Adipocyte (in vitro differentiated cells): Measurements from ENCODE around the gene OLFML2A.

Experiments
- DNase-seq: peaks from one replicate; pipeline ENCODE4 v3.0.0-alpha.2; 2015; ENCODE audit warnings: low read depth
- H3K27me3 ChIP-seq: replicated peaks from 2 replicates; pipeline ENCODE4 v1.7.0; 2013; ENCODE audit warnings: mild to moderate bottlenecking, low read length, moderate library complexity; ENCODE audit not compliant: control insufficient read depth, insufficient read depth
- H3K36me3 ChIP-seq: 2 replicates; pipeline ENCODE4 v1.7.0; 2013; ENCODE audit warnings: low read length, mild to moderate bottlenecking, moderate library complexity; ENCODE audit not compliant: control insufficient read depth, insufficient read depth, severe bottlenecking
- H3K4me1 ChIP-seq: 2 replicates; pipeline ENCODE4 v1.7.0; 2013; ENCODE audit warnings: mild to moderate bottlenecking, low read length, moderate library complexity; ENCODE audit not compliant: control insufficient read depth, insufficient read depth
- H3K4me3 ChIP-seq: 2 replicates; pipeline ENCODE4 v1.7.0; 2013; ENCODE audit warnings: mild to moderate bottlenecking, low read length, moderate library complexity
- H3K9ac ChIP-seq: 2 replicates; pipeline ENCODE4 v1.7.0; 2013; ENCODE audit warnings: mild to moderate bottlenecking, low read length, moderate library complexity
- H3K9me3 ChIP-seq: 2 replicates; pipeline ENCODE4 v1.7.0; 2013; ENCODE audit warnings: mild to moderate bottlenecking, low read length, moderate library complexity; ENCODE audit not compliant: control insufficient read depth

OLFML2A gene

DNA sequence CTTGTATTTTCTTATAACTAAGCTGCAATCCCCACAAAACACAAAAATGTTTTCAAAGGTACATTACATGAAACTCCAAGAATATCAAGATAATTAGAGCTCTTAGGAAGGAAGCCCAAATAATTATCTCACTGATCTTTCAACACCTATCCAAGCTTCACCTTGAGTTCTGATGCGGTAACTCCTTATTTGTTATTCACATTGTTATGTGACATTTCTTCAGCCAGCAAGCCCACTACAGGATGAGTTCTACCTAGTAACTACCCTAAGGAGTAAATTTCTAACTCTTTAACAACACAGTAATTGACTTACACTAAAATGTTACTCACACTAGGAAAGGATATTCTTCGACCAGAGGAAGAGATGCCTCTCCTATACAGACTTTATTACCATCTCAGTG, 15.7 kb upstream of the OLFML2A start:
- H3K4me3 ChIP-seq, result no peak overlapping the region
- H3K9me3 ChIP-seq, result no peaks in the 10 kb centered on the region
- H3K4me1 ChIP-seq, result no peaks in the 10 kb centered on the region
- no peak for DNase-seq
- H3K36me3 ChIP-seq, result no peaks in the 10 kb centered on the region
- H3K27me3 ChIP-seq, result peaks cover 41% of the 10 kb centered on the region
- no peak overlapping the region for H3K9ac ChIP-seq

DNA sequence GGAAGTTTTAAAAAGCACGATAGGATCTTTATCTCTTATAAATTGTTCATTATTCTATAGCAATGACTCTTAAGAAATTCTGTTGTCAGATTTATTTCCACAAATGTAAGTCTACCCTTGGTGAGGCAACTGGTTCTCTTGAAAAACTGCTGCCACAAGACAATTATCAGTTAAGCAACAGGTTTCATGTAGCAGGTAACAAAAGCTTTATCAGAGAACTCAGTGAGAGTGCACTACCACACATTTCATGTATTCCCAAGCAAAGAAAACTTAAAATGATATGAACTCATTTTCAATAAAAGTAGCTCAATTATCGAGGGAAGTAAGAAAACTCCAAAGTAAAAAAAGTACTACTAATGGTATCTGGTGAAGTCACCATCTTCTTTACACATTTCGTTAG, 15.2 kb upstream of the OLFML2A start:
- no peak overlapping the region for H3K4me3 ChIP-seq

DNA sequence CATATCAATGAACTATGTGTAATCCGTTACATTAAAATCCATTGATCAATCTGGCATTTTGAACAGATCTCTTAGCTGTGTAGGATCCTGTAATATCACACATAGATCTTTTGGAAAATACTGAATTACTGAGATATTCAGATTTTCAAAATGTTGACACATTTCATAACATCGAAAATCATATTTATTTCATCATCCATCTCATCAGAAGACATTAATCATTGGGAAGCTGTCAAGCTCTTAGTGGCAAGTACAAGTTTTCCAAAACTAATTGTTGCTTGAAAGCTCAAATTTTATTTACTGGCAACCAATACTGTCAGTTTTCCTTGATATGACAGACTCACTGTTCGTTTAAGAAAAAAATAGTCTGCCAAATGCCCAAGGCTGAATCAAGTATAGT, 14.3 kb upstream of the OLFML2A start:
- H3K4me1 ChIP-seq, result no peaks in the 10 kb centered on the region
- H3K27me3 ChIP-seq, result peaks cover 49% of the 10 kb centered on the region
- no peaks in the 10 kb centered on the region for H3K9me3 ChIP-seq
- H3K36me3 ChIP-seq, result no peaks in the 10 kb centered on the region
- DNase-seq, result no peak
- no peak overlapping the region for H3K4me3 ChIP-seq
- H3K9ac ChIP-seq, result no peak overlapping the region

More for the DNA sequence above, 15.2 kb upstream of the OLFML2A start:
- Histone ChIP-seq H3K4me1 (no peaks in the 10 kb centered on the region), H3K36me3 (no peaks in the 10 kb centered on the region), H3K9ac (no peak overlapping the region), H3K9me3 (no peaks in the 10 kb centered on the region), H3K27me3 (peaks cover 43% of the 10 kb centered on the region)
- no peak for DNase-seq

DNA sequence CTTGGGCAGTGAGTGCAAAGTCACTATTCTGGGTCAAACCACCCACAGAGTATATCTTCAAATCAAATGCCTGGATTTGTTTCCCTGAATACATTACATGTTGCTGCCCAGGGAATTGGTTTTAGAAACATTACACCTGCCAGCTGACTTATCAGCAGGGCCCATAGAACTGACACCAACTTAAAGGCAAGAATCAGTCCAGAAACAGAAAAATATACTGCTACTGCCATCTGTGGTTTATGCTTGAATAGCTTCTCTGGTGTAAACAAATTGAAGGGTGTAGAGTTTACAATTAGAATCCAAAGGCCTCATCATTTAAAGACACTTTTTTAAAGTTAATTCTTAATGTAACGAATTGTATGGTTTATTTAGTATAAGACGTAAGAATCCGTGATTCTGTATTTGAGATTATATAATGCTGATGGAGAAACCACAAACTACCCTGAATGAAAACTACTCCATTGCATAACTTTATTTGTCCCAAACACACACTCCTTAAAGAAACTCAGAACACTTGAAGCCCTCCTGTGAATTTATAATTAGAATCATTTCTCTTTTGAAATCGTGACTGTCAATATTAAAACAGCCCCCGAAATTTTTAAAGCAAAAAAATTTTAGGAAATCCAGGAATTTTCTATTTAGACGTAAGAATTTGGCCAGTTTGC, 12.0 kb upstream of the OLFML2A start:
- Histone ChIP-seq H3K9ac (no peak overlapping the region), H3K9me3 (no peaks in the 10 kb centered on the region), H3K27me3 (peaks cover 57% of the 10 kb centered on the region), H3K36me3 (no peaks in the 10 kb centered on the region), H3K4me3 (no peak overlapping the region), H3K4me1 (peaks cover 5% of the 10 kb centered on the region)
- DNase-seq, result peak; percentile 34

DNA sequence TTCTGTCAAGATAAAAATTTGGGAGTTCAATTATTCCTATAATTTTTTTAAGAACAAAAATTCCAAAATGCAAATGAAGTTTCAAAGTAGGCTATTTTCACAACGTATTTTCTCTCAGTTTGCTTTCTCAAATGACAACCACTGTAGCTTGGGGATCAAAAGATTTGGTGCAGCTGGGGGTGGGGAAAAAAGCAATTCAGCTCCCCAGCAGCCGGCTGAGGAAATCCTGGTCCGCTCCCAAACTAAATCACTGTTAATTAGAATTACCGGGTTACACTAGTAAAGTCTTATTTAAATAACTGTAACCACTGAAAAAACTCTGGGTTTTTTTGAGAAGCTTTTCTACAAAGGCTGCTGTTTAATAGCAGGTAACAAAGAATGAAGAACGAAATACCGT, 11.5 kb upstream of the OLFML2A start:
- H3K27me3 ChIP-seq, result peaks cover 61% of the 10 kb centered on the region
- H3K4me3 ChIP-seq, result no peak overlapping the region
- no peak for DNase-seq
- H3K4me1 ChIP-seq, result peaks cover 10% of the 10 kb centered on the region
- H3K9ac ChIP-seq, result no peak overlapping the region
- H3K9me3 ChIP-seq, result no peaks in the 10 kb centered on the region
- no peaks in the 10 kb centered on the region for H3K36me3 ChIP-seq

DNA sequence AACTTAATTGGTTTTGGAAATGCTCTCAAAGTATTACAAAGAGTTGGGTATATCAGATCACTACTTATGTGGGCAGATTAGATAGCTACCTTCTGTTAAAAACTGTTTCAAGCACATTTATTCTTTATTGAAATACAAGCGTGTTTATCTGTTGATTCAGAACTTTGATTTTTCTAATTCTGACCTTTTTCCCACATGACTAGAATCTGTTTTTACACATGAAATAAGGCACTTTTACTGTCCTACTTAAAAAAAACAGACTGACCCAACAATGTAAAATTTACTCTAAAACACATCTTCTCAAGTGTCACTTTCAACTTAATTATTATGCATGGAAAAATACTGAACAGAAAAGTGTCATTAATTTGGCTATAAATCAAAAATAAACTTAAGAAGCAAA, 10.6 kb upstream of the OLFML2A start:
- no peaks in the 10 kb centered on the region for H3K9me3 ChIP-seq
- no peaks in the 10 kb centered on the region for H3K36me3 ChIP-seq
- no peak for DNase-seq
- no peak overlapping the region for H3K4me3 ChIP-seq
- peaks cover 10% of the 10 kb centered on the region for H3K4me1 ChIP-seq
- H3K9ac ChIP-seq, result no peak overlapping the region
- peaks cover 54% of the 10 kb centered on the region for H3K27me3 ChIP-seq

DNA sequence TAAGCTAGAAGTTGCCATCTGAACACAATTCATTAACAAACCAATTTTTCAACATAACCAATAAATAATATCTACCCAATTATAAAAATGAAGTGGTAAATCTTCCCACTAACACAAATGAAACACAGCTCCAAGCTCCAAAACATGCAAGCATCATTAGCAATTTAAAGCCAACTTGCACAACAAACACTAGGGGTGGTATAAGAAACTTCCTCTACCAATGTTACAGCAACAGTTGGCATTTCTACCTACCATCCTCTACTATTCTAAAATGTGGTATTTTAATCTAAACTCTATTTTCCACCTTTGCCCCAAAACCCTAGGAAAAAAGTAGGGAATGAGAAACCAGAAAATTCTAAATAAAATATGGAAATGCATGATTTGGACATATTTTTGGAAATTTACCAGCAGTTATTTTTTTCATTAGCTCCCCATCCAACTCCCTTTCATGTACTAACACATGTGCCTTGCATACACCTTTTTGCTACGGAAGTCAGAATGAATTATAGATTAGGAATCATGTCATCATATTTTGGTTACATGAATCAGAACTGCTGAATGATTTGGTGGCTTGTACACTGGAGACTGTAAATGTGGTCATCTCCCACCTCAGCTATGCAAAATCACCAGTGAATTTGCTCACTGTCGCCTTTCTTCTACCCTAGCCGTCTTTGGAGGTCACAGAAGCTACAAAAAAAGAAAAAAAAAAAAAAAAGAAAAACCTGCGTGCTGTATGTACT, 9.9 kb upstream of the OLFML2A start:
- Histone ChIP-seq H3K9ac (no peak overlapping the region), H3K4me3 (no peak overlapping the region), H3K36me3 (no peaks in the 10 kb centered on the region), H3K4me1 (peaks cover 10% of the 10 kb centered on the region), H3K9me3 (no peaks in the 10 kb centered on the region), H3K27me3 (peaks cover 48% of the 10 kb centered on the region)
- DNase-seq, result no peak

DNA sequence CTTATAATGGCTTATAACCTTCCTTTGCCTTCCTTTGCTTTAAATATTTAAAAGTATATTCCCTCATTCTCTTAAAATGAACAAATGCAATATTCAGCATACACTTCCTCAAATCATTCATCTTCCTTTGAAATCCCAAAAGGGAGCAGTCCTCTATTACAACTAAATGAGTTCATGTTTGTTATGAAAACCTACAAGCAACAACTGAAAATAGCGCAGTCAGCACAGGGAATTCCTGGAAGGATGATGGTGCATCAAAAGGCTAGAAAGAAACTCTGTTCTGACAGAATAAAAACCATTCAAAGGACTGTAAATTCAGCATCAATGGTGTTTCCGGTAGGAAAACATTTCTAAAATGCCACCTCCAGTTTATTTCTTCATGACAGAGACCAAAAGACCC, 9.1 kb upstream of the OLFML2A start:
- H3K36me3 ChIP-seq, result no peaks in the 10 kb centered on the region
- peaks cover 41% of the 10 kb centered on the region for H3K27me3 ChIP-seq
- no peak overlapping the region for H3K4me3 ChIP-seq
- no peak for DNase-seq
- H3K4me1 ChIP-seq, result peaks cover 10% of the 10 kb centered on the region
- no peaks in the 10 kb centered on the region for H3K9me3 ChIP-seq
- no peak overlapping the region for H3K9ac ChIP-seq

DNA sequence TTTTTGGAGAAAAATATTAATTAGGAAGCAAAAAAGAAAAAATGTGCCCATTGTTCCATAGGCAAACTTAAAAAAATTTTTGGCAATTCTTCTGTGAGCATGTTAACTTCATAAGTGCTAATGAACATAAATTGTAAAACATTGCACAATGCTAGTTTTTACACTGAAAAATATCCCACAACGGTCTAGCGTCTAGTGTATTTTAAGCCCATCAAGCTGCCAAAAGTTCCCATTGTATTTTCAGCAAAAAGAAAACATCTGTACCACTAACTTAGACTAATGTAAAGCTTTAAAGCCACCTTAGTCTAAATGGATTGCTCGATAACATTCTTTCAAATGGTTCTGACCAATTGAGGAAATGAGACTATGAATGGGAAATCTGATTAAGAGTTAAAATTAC, 8.6 kb upstream of the OLFML2A start:
- Histone ChIP-seq H3K36me3 (no peaks in the 10 kb centered on the region), H3K27me3 (peaks cover 36% of the 10 kb centered on the region), H3K4me3 (no peak overlapping the region), H3K9ac (no peak overlapping the region), H3K9me3 (no peaks in the 10 kb centered on the region), H3K4me1 (peaks cover 10% of the 10 kb centered on the region)
- DNase-seq, result no peak

DNA sequence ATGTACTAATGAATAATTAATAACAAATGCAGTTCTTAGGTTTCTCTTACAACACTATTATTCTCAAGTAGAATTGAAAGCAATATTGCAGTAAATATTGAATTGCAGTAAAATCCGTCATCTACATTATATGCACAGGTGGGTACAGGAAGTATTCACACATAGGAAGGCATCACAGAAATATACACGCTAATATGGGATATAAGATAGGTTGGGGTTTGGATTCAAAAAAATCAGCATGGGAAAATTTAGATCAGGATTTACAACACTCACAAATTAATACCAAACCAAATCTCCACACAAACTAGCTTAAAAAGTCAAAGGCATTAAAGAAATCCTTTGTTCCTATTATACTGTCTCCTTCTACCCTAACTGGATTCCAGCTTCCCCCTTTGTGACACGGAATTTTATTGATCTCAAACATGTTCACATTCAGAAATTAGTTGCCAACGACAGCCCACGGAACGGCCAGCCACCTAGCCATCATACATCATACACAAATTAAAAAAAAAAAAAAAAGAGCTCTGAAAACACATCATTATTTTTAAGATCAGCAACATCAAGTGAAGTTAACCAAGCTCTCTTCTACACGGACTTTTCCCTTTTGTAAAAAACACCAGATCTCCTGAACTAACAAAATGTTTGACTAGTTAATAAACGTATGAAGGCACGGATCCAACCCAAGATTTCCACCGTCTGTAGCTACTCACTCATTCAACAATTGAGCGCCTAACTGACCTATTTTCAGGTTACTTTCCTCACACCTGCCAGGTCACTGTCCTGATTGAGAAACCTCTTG, 8.0 kb upstream of the OLFML2A start:
- peaks cover 32% of the 10 kb centered on the region for H3K27me3 ChIP-seq
- peaks cover 10% of the 10 kb centered on the region for H3K4me1 ChIP-seq
- no peak overlapping the region for H3K9ac ChIP-seq
- H3K9me3 ChIP-seq, result no peaks in the 10 kb centered on the region
- no peaks in the 10 kb centered on the region for H3K36me3 ChIP-seq
- no peak for DNase-seq
- no peak overlapping the region for H3K4me3 ChIP-seq
